GM21526 (cell line): Measurements from ENCODE around the gene STRBP.
"Not testable (repeated sequence)": the region's sequence is repeated elsewhere in the genome, so short reads cannot be mapped to it uniquely, and the experiment has no call there.

Source experiments
- ATAC-seq: cut with Tn5 transposase; IDR thresholded peaks from one replicate; pipeline ENCODE4 v1.9.1; 2021; ENCODE audit warnings: moderate library complexity; ENCODE audit not compliant: unreplicated experiment, low FRiP score

STRBP gene

GRCh38 chr9:123283455-123283854 is 15.1 kb upstream of the STRBP start:
- ATAC-seq = no peak

GRCh38 chr9:123283048-123283408 is 14.6 kb upstream of the STRBP start:
- ATAC-seq = no peak

GRCh38 chr9:123282362-123283047 is 14.1 kb upstream of the STRBP start:
- ATAC-seq = no peak

GRCh38 chr9:123281659-123282350 is 13.4 kb upstream of the STRBP start:
- no peak for ATAC-seq

GRCh38 chr9:123278879-123279493 is 10.6 kb upstream of the STRBP start:
- not testable (repeated sequence) for ATAC-seq

GRCh38 chr9:123278361-123278760 is 10.0 kb upstream of the STRBP start:
- ATAC-seq = no peak

- no peak for ATAC-seq
Measured at GRCh38 chr9:123276551-123276950, 8.2 kb upstream of the STRBP start.

- ATAC-seq = not testable (repeated sequence)
Measured at GRCh38 chr9:123271133-123271532, 2.7 kb upstream of the STRBP start.

GRCh38 chr9:123269281-123269680 is 895 bp upstream of the STRBP start:
- no peak for ATAC-seq

GRCh38 chr9:123268199-123268464 is 254 bp downstream of the STRBP start:
- ATAC-seq = no peak

- no peak for ATAC-seq
Measured at GRCh38 chr9:123267481-123268198, 746 bp downstream of the STRBP start.

GRCh38 chr9:123266655-123267399 is 1.6 kb downstream of the STRBP start:
- ATAC-seq = no peak

- ATAC-seq = no peak
Measured at GRCh38 chr9:123265833-123266232, 2.6 kb downstream of the STRBP start.

- ATAC-seq = no peak
Measured at GRCh38 chr9:123263227-123263626, 5.2 kb downstream of the STRBP start.

GRCh38 chr9:123262338-123262737 is 6.0 kb downstream of the STRBP start:
- no peak for ATAC-seq

- no peak for ATAC-seq
Measured at GRCh38 chr9:123261006-123261677, 7.2 kb downstream of the STRBP start.

GRCh38 chr9:123260340-123260739 is 8.0 kb downstream of the STRBP start:
- no peak for ATAC-seq

GRCh38 chr9:123257276-123257675 is 11.1 kb downstream of the STRBP start:
- no peak for ATAC-seq

- ATAC-seq = no peak
Measured at GRCh38 chr9:123255718-123256117, 12.7 kb downstream of the STRBP start.

- ATAC-seq = no peak
Measured at GRCh38 chr9:123253204-123253603, 15.2 kb downstream of the STRBP start.
